RKO (cell line): ENCODE results near the gene MAN2B2.

Experiments
- DNase-seq: peaks from one replicate; pipeline ENCODE4 v3.0.0-alpha.2; 2016; ENCODE audit warnings: low spot score

MAN2B2 gene

DNA sequence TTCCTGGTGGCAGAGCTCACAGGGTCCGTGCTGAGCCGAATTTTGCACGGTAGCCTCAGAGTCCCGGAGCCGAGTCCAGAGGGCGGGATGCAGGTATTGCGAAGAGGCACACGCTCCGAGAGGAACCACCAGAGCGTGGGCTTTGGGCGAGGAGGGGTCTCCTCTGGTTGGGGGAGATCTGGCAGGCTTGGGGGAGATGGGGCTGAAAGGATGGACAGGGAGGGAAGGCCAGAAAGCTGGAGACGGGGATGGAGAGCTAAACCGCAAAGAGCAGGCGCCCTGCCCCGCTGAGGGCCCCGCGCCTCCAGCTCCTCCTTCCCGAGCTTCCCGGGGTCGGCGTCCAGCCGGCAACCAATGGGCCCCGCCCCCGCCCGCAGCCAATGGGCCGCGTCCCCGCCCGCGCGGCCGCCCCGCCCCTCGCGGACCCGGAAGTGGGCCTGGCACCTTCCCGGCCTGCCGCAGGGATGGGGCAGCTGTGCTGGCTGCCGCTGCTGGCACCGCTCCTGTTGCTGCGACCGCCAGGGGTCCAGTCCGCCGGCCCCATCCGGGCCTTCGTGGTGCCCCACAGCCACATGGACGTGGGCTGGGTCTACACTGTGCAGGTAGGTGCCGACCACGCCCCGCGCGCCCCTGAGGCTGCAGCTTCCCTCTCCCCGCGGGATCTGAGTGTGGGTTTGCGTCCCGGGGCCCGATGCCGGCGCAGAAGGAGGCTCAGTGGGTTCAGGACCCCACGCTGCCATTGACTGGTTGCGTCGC is at the start of gene MAN2B2:
Gene MAN2B2, plus strand, starts transcription at position 443 of the 756 bp plus-strand sequence. Its CDS starts 22 bp downstream, at position 465.
- DNase-seq, result peak; percentile 87

DNA sequence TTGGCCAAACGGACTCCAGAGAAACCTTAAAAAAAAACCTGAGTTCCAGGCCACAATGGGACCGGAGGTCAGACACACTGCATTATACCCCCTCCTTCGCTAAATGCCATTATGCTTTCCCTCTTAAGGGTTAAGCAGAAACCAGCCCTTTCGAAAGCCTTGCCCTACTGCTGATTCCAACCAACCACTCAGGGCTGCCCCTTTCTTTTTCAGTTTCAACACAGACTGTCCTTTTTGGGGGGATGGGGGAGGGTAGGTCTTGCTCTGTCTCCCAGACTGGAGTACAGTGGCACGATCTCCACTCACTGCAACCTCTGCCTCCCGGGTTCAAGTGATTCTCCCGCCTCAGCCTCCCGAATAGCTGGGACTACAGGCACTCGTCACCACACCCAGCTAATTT is 49.5 kb upstream of the MAN2B2 start:
- no peak for DNase-seq

DNA sequence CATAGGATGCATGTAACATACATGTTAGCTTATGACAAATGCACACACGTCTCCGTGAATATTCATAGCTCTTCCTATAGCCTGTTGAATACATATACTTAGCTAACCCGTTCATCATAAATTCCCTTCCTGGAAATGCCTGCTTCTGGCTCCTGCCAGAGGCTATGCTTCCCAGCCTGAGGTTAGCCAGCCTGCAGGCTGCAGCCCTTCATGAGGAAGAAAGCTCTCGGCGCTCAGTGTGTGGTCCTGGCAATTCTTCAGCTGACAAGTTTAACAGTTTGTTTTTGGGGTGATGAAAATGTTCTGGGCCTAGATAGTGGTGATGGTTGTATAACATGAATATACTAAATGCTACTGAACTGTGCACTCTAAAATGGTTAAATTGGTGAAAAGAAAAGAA is 48.8 kb upstream of the MAN2B2 start:
- DNase-seq, result no peak

DNA sequence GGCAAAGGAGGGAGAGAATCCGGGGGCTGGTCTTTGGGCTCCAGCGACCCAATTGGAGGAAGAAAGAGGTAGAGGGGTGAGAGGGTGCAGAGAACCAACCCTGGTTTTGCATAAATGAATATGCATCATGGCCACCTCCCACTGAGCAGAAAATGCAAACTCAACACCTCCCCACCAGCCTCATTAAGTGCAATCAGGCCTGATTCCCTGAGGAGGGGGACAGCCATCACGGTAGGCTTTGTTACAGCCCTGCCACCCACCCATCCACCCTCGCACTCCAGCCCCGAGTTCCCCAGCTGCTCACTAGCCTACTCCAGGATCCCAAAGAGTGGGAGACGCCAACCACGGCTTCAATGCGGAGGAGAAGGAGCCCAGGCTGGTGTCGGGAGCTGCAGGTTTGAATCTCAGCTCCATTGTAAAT is 48.3 kb upstream of the MAN2B2 start:
- no peak for DNase-seq

DNA sequence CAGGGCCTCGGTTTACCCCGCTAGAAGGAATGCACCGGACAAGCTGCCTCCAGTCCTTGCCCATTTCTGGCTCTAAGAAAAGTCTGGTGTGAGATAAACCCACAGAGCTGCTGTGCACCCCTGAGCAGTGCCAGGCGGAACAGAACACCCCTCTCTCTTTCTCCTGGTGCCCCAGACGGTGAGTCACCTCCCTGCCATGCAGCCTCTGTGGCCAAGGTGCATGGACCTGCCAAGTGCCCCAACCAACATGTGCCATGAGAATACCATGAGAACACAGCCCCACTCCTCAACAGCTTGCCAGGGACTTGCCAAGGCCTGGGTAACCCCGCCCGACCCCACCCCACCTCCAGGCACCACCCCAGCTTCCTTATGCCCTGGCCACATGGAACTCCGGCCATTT is 47.7 kb upstream of the MAN2B2 start:
- no peak for DNase-seq

DNA sequence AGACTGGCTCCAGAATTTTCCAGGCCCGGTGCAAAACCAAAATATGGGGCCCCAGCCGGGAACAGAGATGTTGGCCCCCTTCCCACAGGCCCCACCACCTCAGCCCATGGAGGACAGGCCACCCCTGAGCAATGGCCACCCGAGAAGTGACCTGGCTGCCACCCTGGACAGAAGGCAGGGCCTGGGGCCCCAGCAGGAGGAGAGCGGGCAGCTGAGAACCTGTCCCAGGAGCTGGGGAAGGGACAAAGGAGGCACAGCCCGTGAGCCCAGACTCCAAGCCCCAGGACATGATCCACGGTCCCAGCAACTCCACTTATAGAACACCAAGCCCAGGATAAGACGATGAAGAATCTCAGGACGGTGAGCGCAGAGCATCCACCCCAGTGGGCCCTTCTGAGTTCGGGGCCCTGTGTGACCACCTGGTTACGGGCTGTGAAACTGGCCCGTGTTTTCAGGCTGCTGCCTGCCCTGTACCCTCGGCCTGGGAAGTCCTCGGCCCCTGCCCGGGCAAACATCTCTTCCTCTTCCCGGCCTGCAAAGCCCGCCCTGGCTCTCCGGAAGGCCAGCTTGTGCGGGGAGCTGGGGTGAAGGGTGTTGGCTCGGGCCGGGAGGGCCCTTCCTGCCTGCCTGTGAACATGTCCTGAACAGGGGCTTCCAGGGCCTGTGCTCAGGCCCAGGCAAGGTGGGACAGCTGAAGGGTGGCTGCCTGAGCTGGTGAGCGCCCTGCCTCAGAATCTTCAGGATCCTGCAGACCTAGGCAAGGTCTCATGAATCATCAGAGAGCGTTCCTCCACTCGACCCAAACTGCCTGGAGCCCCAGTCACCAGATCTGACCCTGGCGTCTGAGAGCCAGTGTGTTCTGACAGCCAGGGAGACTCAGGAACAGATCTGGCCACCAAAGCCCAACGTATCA is 47.0 kb upstream of the MAN2B2 start:
- DNase-seq, result no peak

DNA sequence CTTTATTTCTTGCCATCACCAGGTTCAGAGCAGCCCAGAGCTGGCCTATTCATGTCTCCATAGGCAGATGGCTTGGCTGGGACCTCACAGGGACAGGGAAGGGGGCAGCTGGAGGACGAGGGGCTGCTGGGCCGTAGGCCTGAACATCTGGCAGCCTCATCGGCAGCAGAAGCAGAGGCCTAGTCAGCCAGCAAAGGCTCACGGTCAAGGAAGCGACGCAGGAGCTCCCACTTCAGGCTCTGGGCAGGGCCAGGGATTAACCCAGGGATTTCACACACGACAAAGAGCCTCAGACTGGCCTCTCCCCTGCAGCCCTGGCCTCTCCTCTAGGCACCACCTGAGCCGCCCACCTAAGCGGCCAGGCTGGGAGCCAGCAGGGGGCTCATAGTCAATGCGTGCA is 46.0 kb upstream of the MAN2B2 start:
- DNase-seq, result no peak

DNA sequence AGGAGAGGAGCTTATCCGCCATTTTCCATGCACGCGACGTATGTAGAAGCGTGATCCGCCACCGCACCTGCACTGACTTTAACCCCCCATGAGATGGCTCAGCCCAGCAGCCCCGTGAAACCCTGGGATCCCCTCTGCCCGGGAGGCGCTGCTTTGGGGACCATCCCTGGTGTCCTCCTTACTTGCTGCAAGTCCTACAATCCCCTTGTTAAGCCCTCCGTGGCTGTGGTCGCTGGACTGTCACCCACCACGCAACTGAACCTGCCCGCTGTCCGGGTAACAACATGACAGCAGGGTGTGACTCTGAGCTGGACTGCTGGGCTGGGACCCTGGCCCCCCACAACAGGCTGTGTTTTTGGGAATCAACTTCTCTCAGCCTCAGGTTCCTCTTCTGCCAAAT is 44.7 kb upstream of the MAN2B2 start:
- no peak for DNase-seq

DNA sequence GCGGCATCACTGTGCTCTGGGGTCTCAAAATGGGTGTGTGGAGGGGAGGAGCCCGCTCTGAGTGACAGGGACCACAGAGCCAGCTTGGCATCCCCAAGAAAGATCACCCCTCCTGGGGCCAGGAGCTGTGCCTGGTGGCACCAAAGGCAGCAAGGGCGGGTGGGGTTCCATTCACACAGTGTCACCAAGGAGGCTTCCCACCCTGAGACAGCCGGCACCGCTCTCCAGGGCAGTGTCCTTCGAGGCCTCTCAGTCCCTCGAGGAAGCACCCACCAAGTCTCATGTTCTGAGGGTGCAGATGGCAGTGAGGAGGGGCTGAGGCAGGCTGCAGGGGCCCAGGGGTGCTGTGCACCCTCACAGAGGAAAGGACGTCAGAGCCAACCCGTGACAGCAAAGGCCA is 44.0 kb upstream of the MAN2B2 start:
- DNase-seq, result no peak

DNA sequence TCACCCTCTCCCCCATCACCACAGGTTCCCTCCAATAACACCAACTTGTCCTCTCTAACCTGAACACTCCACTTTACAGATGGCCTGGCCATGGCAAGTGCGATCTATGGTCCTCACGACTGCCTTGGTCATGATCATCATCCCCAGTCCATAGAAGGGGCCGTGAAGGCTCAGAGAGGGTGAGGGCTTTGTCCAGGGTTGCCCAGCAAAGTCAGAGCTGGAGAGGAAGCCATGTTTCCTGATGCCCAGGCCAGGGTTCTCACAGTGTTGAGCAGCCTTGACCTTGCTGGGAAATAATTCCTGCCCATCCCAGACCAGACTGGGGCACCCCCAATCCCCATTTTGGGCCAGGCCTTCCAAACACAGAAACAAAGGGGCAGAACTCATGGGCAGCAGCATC is 42.9 kb upstream of the MAN2B2 start:
- no peak for DNase-seq

DNA sequence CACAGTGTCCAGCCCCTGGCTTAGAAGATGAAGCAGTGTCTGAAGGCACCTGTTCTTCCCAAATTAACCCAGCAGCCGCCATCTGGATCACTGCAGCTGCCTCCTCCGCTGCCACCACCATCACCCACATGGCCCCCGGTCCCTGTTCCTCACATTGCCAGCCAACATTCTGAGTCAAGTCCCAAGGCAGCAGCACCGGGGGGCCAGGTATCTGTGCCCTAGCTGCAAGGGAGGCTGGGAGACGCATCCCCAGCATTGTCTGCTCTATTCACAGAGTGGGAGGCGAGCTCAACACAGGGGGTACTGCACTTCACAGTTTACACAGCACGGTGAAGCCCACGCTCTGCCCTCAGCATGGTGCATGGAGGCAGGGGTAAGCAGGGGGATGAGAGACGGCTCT is 42.3 kb upstream of the MAN2B2 start:
- no peak for DNase-seq

DNA sequence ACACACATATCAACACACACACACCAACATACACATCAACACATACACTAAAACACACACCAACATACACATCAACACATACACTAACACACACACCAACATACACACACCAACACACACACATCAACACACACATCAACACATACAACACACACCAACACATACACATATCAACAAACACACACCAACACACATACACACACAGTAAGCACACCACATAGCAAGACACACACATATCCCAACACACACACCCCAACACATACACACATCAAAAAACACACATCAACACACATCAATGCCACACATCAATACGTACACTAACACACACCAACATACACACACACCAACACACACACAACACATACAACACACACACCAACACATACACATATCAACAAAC is 40.9 kb upstream of the MAN2B2 start:
- DNase-seq, result no peak

DNA sequence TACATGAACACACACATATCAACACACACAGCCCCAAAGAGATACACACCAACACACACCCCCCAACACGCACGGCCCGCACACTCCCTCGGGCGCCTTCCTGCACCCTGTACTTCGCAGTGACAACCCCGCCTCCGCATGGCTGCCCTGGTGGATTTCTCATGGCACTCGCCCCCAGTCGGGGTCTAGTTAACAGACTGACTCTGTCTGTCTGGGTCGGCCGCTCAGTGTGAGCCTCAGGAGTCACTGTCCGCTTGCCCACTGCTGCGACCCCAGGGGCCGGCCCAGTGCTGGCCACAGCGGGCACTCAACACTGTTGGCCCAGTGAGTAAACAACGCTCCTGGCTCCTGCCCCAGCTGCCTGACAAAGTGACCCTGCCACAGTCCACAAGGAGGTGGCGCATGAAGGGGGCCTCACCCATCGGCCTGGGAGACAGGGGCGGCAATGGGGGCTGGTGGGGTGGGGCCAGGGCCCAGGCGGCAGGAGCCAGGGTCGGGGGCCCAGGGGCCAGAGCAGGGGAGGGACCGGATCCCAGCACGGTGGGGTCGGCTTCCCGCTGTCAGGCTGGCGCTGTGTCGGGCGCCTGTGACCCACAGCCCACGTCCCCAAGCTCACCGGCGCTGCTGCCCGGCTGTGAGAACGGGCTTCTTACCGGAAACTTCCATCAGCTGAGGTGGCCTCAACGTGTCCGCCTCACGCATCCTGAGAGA is 40.2 kb upstream of the MAN2B2 start:
- DNase-seq, result no peak

DNA sequence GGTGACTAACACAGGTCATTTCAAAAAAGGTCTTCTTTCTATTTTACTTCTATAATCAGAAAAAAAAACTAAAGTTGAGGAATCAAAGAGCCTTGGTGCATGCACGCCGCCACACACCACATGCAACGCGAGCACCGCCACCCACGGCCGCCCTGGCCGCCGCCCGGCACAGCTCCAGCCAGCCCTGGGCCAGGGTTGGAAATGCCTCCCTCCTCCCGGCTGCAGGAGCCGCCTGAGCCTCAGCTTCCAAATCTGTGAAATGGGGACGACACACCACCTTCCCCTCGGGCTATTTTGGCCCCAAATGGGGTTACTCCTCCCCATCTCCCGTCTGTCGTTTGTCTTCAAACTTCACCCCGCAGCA is 39.7 kb upstream of the MAN2B2 start:
- no peak for DNase-seq

DNA sequence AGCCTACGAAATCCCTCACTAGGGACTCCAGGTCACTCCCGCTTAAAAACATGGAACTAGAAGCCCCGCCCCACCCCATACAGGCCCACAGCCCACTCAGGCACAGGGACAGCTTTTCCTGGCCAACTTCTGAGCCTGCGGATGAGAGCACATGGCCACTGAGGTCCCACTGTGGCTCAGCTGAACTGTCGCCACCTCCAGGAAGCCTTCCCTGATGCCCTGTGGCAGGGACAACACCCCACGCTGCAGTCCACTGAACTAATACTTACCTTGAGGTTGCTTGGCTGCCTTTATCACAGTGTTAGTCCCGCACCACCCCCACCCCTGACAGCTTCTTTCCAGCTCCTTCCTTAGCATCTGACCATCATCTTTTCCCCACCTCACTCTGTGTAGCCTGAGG is 39.3 kb upstream of the MAN2B2 start:
- no peak for DNase-seq

DNA sequence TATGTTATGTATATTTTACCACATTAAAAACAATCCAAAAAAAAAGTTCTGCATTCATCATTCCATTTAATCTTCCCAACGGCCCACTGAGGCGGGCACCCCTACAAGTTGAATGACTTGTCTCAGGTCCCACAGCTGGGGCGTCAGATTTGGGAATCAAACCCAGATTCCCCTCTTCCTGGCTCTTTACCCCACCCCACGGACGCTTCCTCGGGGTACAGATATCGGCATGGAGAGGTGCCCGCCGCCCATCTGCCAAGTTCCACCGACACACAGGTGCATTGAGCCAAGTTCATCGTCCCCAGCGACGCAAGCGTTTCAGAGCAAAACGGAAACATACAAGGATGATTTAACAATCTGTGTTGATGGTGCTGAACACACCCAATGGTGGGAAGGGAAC is 36.9 kb upstream of the MAN2B2 start:
- DNase-seq, result no peak

DNA sequence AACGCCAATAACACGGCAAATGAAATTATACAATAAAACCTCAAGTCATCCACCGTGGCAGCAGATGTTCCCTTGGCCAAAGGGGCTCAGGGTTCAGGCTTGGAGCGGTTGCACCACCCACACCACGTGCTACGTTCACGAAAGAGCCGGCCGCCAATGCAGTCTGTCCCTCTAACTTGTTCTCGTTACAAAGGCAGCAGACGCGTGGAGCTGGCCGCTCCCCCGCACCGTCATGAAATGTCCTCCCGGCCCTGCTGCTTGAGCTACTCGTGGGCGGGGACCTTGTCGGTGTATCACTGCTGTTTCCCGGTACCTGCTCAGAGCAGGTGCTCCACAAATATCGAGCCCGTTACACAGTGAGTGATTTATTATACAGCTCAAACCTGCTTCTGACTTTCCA is 36.4 kb upstream of the MAN2B2 start:
- no peak for DNase-seq

DNA sequence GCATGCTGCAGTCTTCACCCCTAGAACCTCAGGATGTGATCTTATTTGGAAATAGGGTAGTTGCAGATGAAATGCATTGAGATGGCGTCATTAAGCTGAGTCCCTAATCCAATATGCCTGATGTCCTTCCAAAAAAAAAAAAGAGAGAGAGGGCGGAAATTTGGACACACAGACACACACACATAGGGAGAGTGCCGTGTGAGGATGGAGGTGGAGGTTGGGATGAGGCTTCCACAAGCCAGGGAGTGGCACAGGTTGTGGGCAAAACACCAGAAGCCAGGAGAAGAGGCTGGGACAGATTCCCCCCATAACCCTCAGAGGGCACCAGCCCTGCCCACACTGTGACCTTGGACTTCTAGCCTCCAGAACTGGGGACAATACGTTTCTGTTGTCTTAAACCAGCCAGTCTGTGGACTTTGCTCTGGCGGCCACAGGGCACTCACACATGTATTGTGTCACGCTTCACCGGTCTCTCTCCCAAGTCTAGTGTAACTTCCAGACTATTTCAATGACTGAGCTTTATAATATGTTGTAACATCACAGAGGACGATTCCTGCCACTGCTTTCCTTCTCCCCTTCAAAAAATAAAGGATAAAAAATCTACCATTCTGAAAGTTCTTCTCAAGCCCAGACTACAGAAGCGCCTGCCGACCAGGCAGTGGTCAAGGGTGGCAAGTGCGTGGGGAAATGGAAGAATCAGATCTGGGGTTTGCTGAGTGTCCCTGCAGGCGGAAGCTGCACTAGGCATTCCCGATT is 35.8 kb upstream of the MAN2B2 start:
- no peak for DNase-seq

DNA sequence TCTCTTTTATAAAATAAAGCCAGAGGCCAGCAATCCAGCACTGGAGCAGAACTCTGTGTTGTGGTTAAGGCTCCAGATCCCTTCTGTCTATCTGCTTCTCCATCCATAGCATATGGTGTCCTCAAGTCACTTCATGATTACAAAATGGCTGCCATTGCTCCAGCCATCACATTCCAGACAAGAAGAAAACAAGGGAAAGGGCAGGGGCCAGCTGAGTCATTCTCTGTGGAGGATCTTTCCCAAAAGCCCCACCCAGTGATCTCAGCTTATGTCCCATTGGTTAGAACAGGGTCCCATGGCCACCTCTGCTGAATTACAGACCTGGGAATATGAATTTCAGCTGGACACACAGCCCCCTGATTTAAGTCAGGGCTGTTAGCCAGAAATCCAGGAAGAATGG is 34.1 kb upstream of the MAN2B2 start:
- DNase-seq, result no peak

DNA sequence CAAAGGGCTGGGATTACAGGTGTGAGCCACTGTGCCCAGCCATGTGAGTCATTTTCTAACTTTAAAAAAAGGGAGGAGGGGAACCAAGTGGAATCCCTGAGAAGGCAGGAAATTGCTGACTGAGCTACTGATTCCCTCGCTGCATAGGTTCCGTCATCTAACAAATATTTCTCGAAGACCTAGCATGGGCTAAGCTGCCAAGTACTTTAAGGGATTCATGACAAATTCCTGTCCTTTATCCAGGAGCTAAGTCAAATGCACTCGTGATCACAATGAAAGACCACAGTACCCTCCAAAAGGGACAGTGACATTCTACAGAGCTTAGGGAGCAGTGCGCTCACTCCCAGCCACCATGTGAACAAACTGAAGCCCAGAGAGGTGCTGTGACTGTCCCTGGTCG is 33.2 kb upstream of the MAN2B2 start:
- peak; percentile 47 for DNase-seq

DNA sequence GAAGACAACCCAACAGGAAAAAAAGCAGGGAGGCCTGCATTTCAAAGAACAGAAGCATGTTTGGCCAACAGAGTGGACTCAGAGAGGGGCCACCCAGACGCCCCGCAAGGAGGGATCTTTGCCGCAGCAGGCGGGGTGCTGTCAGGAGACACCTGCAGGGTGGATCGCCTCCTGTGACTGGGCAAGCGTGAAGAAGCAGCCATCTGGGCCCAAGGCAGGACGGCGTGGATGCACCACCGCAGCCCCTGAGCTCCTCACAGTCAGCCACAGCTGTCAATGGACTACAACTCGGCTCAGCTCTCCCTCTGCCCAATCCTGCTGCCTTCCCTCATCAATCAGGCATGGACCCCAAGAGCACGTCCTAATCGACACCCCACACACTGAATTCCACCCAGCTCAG is 32.0 kb upstream of the MAN2B2 start:
- no peak for DNase-seq

DNA sequence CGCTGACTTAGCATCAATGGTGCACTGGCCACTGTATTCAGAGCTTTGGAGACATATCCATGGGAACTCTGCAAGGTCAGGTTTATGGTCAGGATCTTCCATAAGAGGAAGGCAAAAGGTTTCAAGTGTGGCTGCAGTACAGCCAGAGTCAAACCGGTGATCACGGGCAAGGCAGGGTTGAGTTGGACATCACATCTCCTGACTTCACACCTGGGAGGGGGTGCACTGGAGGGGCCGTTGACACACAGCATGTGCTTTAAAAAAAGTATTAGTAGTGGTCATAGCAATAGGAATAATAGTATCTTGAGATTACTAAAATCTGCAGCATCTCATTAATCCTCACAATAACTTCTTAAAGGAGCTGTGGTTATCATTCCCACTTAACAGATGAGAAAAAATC is 28.9 kb upstream of the MAN2B2 start:
- no peak for DNase-seq
